GM12891 (cell line): ENCODE results near the gene DRG1.

Source experiments
- PAX5 ChIP-seq: IDR thresholded peaks from 2 replicates; pipeline ENCODE4 v1.6.1; 2011; ENCODE audit warnings: low read length, moderate library complexity, mild to moderate bottlenecking; ENCODE audit not compliant: insufficient read depth, severe bottlenecking
- POLR2A ChIP-seq: IDR thresholded peaks from 2 replicates; pipeline ENCODE4 v1.6.1; 2011; ENCODE audit warnings: low read depth, low read length, control low read depth
- POLR2AphosphoS5 ChIP-seq: IDR thresholded peaks from 2 replicates; pipeline ENCODE4 v1.6.1; 2011; ENCODE audit warnings: low read depth, low read length, control low read depth
- POU2F2 ChIP-seq: IDR thresholded peaks from 2 replicates; pipeline ENCODE4 v1.6.1; 2011; ENCODE audit warnings: low read depth, mild to moderate bottlenecking, control low read depth, low read length, moderate library complexity
- SPI1 ChIP-seq: IDR thresholded peaks from 2 replicates; pipeline ENCODE4 v1.6.1; 2011; ENCODE audit warnings: low read depth, low read length, control low read depth
- TAF1 ChIP-seq: IDR thresholded peaks from 2 replicates; pipeline ENCODE4 v1.6.1; 2011; ENCODE audit warnings: low read depth, low read length, control low read depth

- TF ChIP-seq POLR2AphosphoS5 (no peak), POLR2A (no peak), TAF1 (no peak), SPI1 (no peak), POU2F2 (no peak), PAX5 (no peak)
Measured at GRCh38 chr22:31465307-31465706, 65.9 kb downstream of the DRG1 start.
